HEK293 (cell line): ENCODE data around the gene ACP1.

ENCODE experiments used
- CTCF ChIA-PET: fragments of 350-600 bp; formaldehyde crosslinking; extraction: SDS; loops from one replicate; lab custom pipeline; 2021; ENCODE audit warnings: antibody characterized with exemption; lab: Yijun Ruan, JAX
- POLR2A ChIA-PET: fragments of 300-600 bp; formaldehyde crosslinking; extraction: SDS; loops from one replicate; lab custom pipeline; 2020; ENCODE audit warnings: antibody characterized with exemption, inconsistent platforms; lab: Yijun Ruan, JAX
- H3K27ac ChIP-seq: fragments of 200-500 bp; sonication (Bioruptor generic); 2 replicates; pipeline ENCODE4 v1.5.1; 2014; ENCODE audit warnings: low read depth, low read length, control low read depth, inconsistent platforms; ENCODE audit errors: extremely low read depth
- H3K36me3 ChIP-seq, 2 experiments: fragments of 200-500 bp in 1 of 2; sonication (Bioruptor generic) in 1 of 2; 1 replicate in 1 of 2; 2 replicates in 1 of 2; pipeline ENCODE4 v1.5.1; 2014 to 2017; ENCODE audit warnings: inconsistent platforms in 2 of 2, low read length in 2 of 2; ENCODE audit not compliant: control insufficient read depth in 2 of 2, insufficient read depth in 1 of 2
- H3K4me1 ChIP-seq: fragments of 200-500 bp; sonication (Bioruptor generic); 2 replicates; pipeline ENCODE4 v1.5.1; 2014; ENCODE audit warnings: mild to moderate bottlenecking, low read length, inconsistent platforms; ENCODE audit not compliant: control insufficient read depth, insufficient read depth
- H3K4me3 ChIP-seq: 2 replicates; pipeline ENCODE4 v1.5.1; 2011; ENCODE audit warnings: low read depth, mild to moderate bottlenecking, control low read depth, low read length, moderate library complexity
- H3K9me3 ChIP-seq: fragments of 200-500 bp; sonication (Bioruptor generic); 2 replicates; pipeline ENCODE4 v1.5.1; 2014; ENCODE audit warnings: low read depth, low read length, inconsistent platforms; ENCODE audit not compliant: control insufficient read depth, insufficient read depth
- AEBP2 ChIP-seq: fragments of 450-650 bp; formaldehyde crosslinking; IDR thresholded peaks from 2 replicates; pipeline ENCODE4 v1.5.1; 2016; ENCODE audit warnings: missing biosample characterization, missing genetic modification characterization, borderline replicate concordance
- BCL11B ChIP-seq: fragments of 450-650 bp; formaldehyde crosslinking; IDR thresholded peaks from 2 replicates; pipeline ENCODE4 v1.5.1; 2016; ENCODE audit warnings: low read depth, missing biosample characterization, missing genetic modification characterization
- FEZF1 ChIP-seq: fragments of 450-650 bp; formaldehyde crosslinking; IDR thresholded peaks from 2 replicates; pipeline ENCODE4 v1.5.1; 2016; ENCODE audit warnings: missing biosample characterization, missing genetic modification characterization
- REST ChIP-seq: fragments of 450-650 bp; formaldehyde crosslinking; IDR thresholded peaks from 2 replicates; pipeline ENCODE4 v1.5.1; 2016; ENCODE audit warnings: missing biosample characterization, missing genetic modification characterization
- YY1 ChIP-seq: fragments of 450-650 bp; formaldehyde crosslinking; IDR thresholded peaks from 2 replicates; pipeline ENCODE4 v1.5.1; 2018; ENCODE audit warnings: missing biosample characterization, missing genetic modification characterization
- ZBTB11 ChIP-seq: fragments of 450-650 bp; formaldehyde crosslinking; conservative IDR thresholded peaks from 2 replicates; pipeline ENCODE4 v1.5.1; 2016; ENCODE audit warnings: low read depth, missing biosample characterization, missing genetic modification characterization
- ZNF266 ChIP-seq: fragments of 450-650 bp; formaldehyde crosslinking; IDR thresholded peaks from 2 replicates; pipeline ENCODE4 v1.5.1; 2016; ENCODE audit warnings: missing biosample characterization, missing genetic modification characterization, low read depth
- ZNF274 ChIP-seq, 2 experiments: fragments of 200-500 bp in 1 of 2; fragments of 450-650 bp in 1 of 2; sonication (Bioruptor generic) in 1 of 2; formaldehyde crosslinking in 1 of 2; IDR thresholded peaks; 2 replicates each; pipeline versions ENCODE4 v1.5.1 to v1.6.1; 2014 to 2016; ENCODE audit warnings: borderline replicate concordance in 1 of 2, inconsistent platforms in 1 of 2, low read length in 1 of 2, missing biosample characterization in 1 of 2, missing genetic modification characterization in 1 of 2
- ZNF354C ChIP-seq: fragments of 450-650 bp; formaldehyde crosslinking; IDR thresholded peaks from 2 replicates; pipeline ENCODE4 v1.5.1; 2016; ENCODE audit warnings: missing biosample characterization, missing genetic modification characterization, low read depth, borderline replicate concordance
- ZNF37A ChIP-seq: fragments of 450-650 bp; IDR thresholded peaks from 2 replicates; pipeline ENCODE4 v1.5.1; 2018; ENCODE audit warnings: missing biosample characterization, missing genetic modification characterization
- ZNF514 ChIP-seq: fragments of 450-650 bp; formaldehyde crosslinking; IDR thresholded peaks from 2 replicates; pipeline ENCODE4 v1.5.1; 2016; ENCODE audit warnings: missing biosample characterization, missing genetic modification characterization
- ZNF558 ChIP-seq: fragments of 450-650 bp; formaldehyde crosslinking; IDR thresholded peaks from 2 replicates; pipeline ENCODE4 v1.5.1; 2016; ENCODE audit warnings: missing biosample characterization, missing genetic modification characterization
- ZNF768 ChIP-seq: fragments of 450-650 bp; formaldehyde crosslinking; IDR thresholded peaks from 2 replicates; pipeline ENCODE4 v1.5.1; 2018; ENCODE audit warnings: missing biosample characterization, mild to moderate bottlenecking, missing genetic modification characterization
- ZSCAN4 ChIP-seq: fragments of 450-650 bp; formaldehyde crosslinking; IDR thresholded peaks from 2 replicates; pipeline ENCODE4 v1.5.1; 2017; ENCODE audit warnings: missing biosample characterization, missing genetic modification characterization
- ZSCAN5A ChIP-seq: fragments of 450-650 bp; formaldehyde crosslinking; IDR thresholded peaks from 2 replicates; pipeline ENCODE4 v1.5.1; 2016; ENCODE audit warnings: missing biosample characterization, missing genetic modification characterization
- TF ChIP-seq, protein P1 (sequence below): fragments of 450-650 bp; formaldehyde crosslinking; IDR thresholded peaks from 2 replicates; pipeline ENCODE4 v1.5.1; 2016; ENCODE audit warnings: missing biosample characterization, missing genetic modification characterization
- TF ChIP-seq, protein P2 (sequence below): fragments of 450-650 bp; formaldehyde crosslinking; IDR thresholded peaks from 2 replicates; pipeline ENCODE4 v1.5.1; 2016; ENCODE audit warnings: missing biosample characterization, missing genetic modification characterization
- TF ChIP-seq, protein P3 (sequence below): fragments of 450-650 bp; formaldehyde crosslinking; IDR thresholded peaks from 2 replicates; pipeline ENCODE4 v1.5.1; 2016; ENCODE audit warnings: missing biosample characterization, missing genetic modification characterization, low read depth

ACP1 gene

GRCh38 chr2:233030-233429 is 31.7 kb upstream of the ACP1 start (continued):
- no peak for TF ChIP-seq ZNF768
- TF ChIP-seq ZNF558 (tag by site-specific recombination), result no peak
- TF ChIP-seq, protein P1, sequence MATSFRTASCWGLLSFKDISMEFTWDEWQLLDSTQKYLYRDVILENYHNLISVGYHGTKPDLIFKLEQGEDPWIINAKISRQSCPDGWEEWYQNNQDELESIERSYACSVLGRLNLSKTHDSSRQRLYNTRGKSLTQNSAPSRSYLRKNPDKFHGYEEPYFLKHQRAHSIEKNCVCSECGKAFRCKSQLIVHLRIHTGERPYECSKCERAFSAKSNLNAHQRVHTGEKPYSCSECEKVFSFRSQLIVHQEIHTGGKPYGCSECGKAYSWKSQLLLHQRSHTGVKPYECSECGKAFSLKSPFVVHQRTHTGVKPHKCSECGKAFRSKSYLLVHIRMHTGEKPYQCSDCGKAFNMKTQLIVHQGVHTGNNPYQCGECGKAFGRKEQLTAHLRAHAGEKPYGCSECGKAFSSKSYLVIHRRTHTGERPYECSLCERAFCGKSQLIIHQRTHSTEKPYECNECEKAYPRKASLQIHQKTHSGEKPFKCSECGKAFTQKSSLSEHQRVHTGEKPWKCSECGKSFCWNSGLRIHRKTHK (tag by site-specific recombination), result no peak
- TF ChIP-seq, protein P2, sequence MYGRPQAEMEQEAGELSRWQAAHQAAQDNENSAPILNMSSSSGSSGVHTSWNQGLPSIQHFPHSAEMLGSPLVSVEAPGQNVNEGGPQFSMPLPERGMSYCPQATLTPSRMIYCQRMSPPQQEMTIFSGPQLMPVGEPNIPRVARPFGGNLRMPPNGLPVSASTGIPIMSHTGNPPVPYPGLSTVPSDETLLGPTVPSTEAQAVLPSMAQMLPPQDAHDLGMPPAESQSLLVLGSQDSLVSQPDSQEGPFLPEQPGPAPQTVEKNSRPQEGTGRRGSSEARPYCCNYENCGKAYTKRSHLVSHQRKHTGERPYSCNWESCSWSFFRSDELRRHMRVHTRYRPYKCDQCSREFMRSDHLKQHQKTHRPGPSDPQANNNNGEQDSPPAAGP (tag by site-specific recombination), result no peak
- no peak for TF ChIP-seq REST (tag by site-specific recombination)
- TF ChIP-seq ZNF37A (tag by site-specific recombination), result no peak
- TF ChIP-seq ZSCAN4 (tag by site-specific recombination), result no peak
- TF ChIP-seq, all 188 proteins: peak for 0

GRCh38 chr2:234421-234820 is 30.3 kb upstream of the ACP1 start:
- Histone ChIP-seq H3K36me3 (peaks cover 0 to 3% of the 10 kb centered on the region in 2 experiments; a peak in 1 of 3 replicates), H3K4me3 (no peak overlapping the region), H3K9me3 (no peaks in the 10 kb centered on the region), H3K4me1 (no peaks in the 10 kb centered on the region), H3K27ac (no peak overlapping the region)
- ChIA-PET CTCF (interaction anchor here (0.5 kb wide), 1 partner anchor 402 kb away, joined by 3 read pairs; no protein-coding TSS in a partner anchor), POLR2A (no interaction called here)
- no peak for TF ChIP-seq ZNF514 (tag by site-specific recombination)
- no peak for TF ChIP-seq FEZF1
- no peak for TF ChIP-seq ZNF354C
- TF ChIP-seq BCL11B (tag by site-specific recombination), result no peak
- TF ChIP-seq YY1 (tag by site-specific recombination), result no peak
- TF ChIP-seq ZNF768, result no peak
- TF ChIP-seq ZSCAN5A (tag by site-specific recombination), result no peak
- no peak for TF ChIP-seq AEBP2
- no peak for TF ChIP-seq ZBTB11 (tag by site-specific recombination)
- TF ChIP-seq, protein P3, sequence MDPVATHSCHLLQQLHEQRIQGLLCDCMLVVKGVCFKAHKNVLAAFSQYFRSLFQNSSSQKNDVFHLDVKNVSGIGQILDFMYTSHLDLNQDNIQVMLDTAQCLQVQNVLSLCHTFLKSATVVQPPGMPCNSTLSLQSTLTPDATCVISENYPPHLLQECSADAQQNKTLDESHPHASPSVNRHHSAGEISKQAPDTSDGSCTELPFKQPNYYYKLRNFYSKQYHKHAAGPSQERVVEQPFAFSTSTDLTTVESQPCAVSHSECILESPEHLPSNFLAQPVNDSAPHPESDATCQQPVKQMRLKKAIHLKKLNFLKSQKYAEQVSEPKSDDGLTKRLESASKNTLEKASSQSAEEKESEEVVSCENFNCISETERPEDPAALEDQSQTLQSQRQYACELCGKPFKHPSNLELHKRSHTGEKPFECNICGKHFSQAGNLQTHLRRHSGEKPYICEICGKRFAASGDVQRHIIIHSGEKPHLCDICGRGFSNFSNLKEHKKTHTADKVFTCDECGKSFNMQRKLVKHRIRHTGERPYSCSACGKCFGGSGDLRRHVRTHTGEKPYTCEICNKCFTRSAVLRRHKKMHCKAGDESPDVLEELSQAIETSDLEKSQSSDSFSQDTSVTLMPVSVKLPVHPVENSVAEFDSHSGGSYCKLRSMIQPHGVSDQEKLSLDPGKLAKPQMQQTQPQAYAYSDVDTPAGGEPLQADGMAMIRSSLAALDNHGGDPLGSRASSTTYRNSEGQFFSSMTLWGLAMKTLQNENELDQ (tag by site-specific recombination), result no peak
- TF ChIP-seq ZNF266 (tag by site-specific recombination), result no peak
- no peak for TF ChIP-seq ZNF274 (IDR thresholded peaks at IDR 0.05; ENCODE audit: low read length)
- no peak for TF ChIP-seq ZNF274 (tag by site-specific recombination; IDR thresholded peaks at IDR 0.05; ENCODE audit: borderline replicate concordance)
